Ishikawa (cell line): Measurements from ENCODE around the gene NPAS2.

ENCODE experiments used
- CEBPB ChIP-seq: IDR thresholded peaks from 2 replicates; pipeline ENCODE4 v1.6.1; 2012
- CREB1 ChIP-seq: IDR thresholded peaks from 2 replicates; pipeline ENCODE4 v1.6.1; 2012; ENCODE audit warnings: low read depth
- EGR1 ChIP-seq: IDR thresholded peaks from 2 replicates; pipeline ENCODE4 v1.6.1; 2012
- EP300 ChIP-seq: IDR thresholded peaks from 2 replicates; pipeline ENCODE4 v1.6.1; 2012; ENCODE audit warnings: borderline replicate concordance
- FOXM1 ChIP-seq: IDR thresholded peaks from 2 replicates; pipeline ENCODE4 v1.6.1; 2012; ENCODE audit warnings: low read depth, borderline replicate concordance
- MAX ChIP-seq: IDR thresholded peaks from 2 replicates; pipeline ENCODE4 v1.6.1; 2012
- NFIC ChIP-seq: IDR thresholded peaks from 2 replicates; pipeline ENCODE4 v1.6.1; 2012
- RAD21 ChIP-seq: IDR thresholded peaks from 2 replicates; pipeline ENCODE4 v1.6.1; 2012; ENCODE audit warnings: low read depth
- REST ChIP-seq: IDR thresholded peaks from 2 replicates; pipeline ENCODE4 v1.6.1; 2012; ENCODE audit warnings: low read depth, mild to moderate bottlenecking
- TAF1 ChIP-seq: IDR thresholded peaks from 2 replicates; pipeline ENCODE4 v1.6.1; 2012; ENCODE audit warnings: low read depth, mild to moderate bottlenecking
- TCF12 ChIP-seq: IDR thresholded peaks from 2 replicates; pipeline ENCODE4 v1.6.1; 2012; ENCODE audit warnings: low read depth
- TEAD4 ChIP-seq: IDR thresholded peaks from 2 replicates; pipeline ENCODE4 v1.6.1; 2012
- USF1 ChIP-seq: IDR thresholded peaks from 2 replicates; pipeline ENCODE4 v1.6.1; 2012
- YY1 ChIP-seq: IDR thresholded peaks from 2 replicates; pipeline ENCODE4 v1.6.1; 2012; ENCODE audit warnings: low read depth
- ZBTB7A ChIP-seq: IDR thresholded peaks from 2 replicates; pipeline ENCODE4 v1.6.1; 2012; ENCODE audit warnings: low read depth

Gene NPAS2

GRCh38 chr2:100869120-100869519 lies 49.2 kb downstream of the NPAS2 start:
- TF ChIP-seq EGR1 (no peak), RAD21 (no peak), ZBTB7A (no peak), YY1 (no peak), TEAD4 (no peak), TCF12 (0 out of 2 replicates have a peak, but pooled peaks have one; percentile 41), EP300 (peak; percentile 14; the same call in 1 of the 2 replicates), MAX (0 out of 2 replicates have a peak, but pooled peaks have one; percentile 7), NFIC (peak; percentile 69), FOXM1 (no peak)

- TF ChIP-seq CEBPB = no peak
- TF ChIP-seq RAD21 = no peak
- TF ChIP-seq CREB1 = no peak
- TF ChIP-seq MAX = no peak
Measured at GRCh38 chr2:100870652-100871531, 51.0 kb downstream of the NPAS2 start.

GRCh38 chr2:100875516-100876230 lies 55.7 kb downstream of the NPAS2 start:
- TF ChIP-seq RAD21 (no peak), TCF12 (no peak), REST (no peak), USF1 (no peak), EGR1 (no peak), CEBPB (no peak), TAF1 (no peak), TEAD4 (no peak), CREB1 (no peak)

- TF ChIP-seq EP300 = no peak
- no peak for TF ChIP-seq TAF1
- TF ChIP-seq MAX = no peak
- no peak for TF ChIP-seq ZBTB7A
- TF ChIP-seq NFIC = no peak
- TF ChIP-seq RAD21 = no peak
- no peak for TF ChIP-seq EGR1
- no peak for TF ChIP-seq CREB1
- no peak for TF ChIP-seq YY1
- TF ChIP-seq FOXM1 = no peak
- no peak for TF ChIP-seq CEBPB
- no peak for TF ChIP-seq USF1
- TF ChIP-seq REST = no peak
- no peak for TF ChIP-seq TEAD4
Measured at GRCh38 chr2:100876231-100876860, 56.4 kb downstream of the NPAS2 start.

GRCh38 chr2:100877555-100877954 lies 57.6 kb downstream of the NPAS2 start:
- TF ChIP-seq RAD21 = no peak
- TF ChIP-seq CEBPB = no peak
- TF ChIP-seq FOXM1 = no peak
- no peak for TF ChIP-seq NFIC
- TF ChIP-seq EGR1 = no peak
- no peak for TF ChIP-seq ZBTB7A
- TF ChIP-seq EP300 = no peak
- no peak for TF ChIP-seq USF1
- no peak for TF ChIP-seq MAX
- TF ChIP-seq TCF12 = no peak
- TF ChIP-seq YY1 = no peak
- no peak for TF ChIP-seq CREB1
- no peak for TF ChIP-seq TEAD4
- TF ChIP-seq TAF1 = no peak
